Activated naive CD8-positive, alpha-beta T cell treated with anti-CD3 and anti-CD28 coated beads, Interleukin-2, amount 50 U/mL, for 24 hours (primary cell): Measurements from ENCODE around the gene AFF3.

Experiments
- ATAC-seq: fragments of 150-1000 bp; cut with Tn5 transposase; one replicate; pipeline ENCODE4 v1.10.0; 2021
- DNase-seq: peaks from one replicate; pipeline ENCODE4 v3.0.0; 2021
- H3K27ac Mint-ChIP-seq: one replicate; pipeline ENCODE4 v1.8.0; 2021; ENCODE audit warnings: mild to moderate bottlenecking, mixed read lengths
- H3K27me3 Mint-ChIP-seq: one replicate; pipeline ENCODE4 v1.8.0; 2021; ENCODE audit warnings: mixed read lengths
- H3K36me3 Mint-ChIP-seq: one replicate; pipeline ENCODE4 v1.8.0; 2021; ENCODE audit warnings: low read depth, mixed read lengths
- H3K4me1 Mint-ChIP-seq: one replicate; pipeline ENCODE4 v1.8.0; 2021; ENCODE audit warnings: mixed read lengths
- H3K4me3 Mint-ChIP-seq: one replicate; pipeline ENCODE4 v1.8.0; 2021; ENCODE audit warnings: mild to moderate bottlenecking, moderate library complexity, mixed read lengths
- H3K9me3 Mint-ChIP-seq: one replicate; pipeline ENCODE4 v1.8.0; 2021; ENCODE audit warnings: mixed read lengths

Gene AFF3

DNA sequence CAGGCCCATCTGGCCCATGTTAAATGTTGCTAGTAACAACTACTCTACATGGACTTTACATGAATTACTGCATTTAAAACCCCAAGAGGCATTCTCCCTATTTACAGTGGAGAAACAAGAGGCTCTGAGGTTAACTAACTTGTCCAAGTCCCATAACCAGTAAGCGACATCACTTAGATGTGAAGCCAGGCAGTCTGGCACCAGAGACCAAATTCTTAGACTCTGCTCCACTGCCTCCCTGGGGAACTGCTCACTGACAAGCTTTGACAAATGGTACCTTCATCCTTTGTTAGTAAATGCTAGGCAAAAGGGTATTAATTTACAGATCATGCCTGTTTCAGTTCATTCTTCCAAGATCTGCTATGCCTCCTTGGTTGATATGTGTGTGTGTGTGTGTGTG is 124.8 kb downstream of the AFF3 start:
- Mint-ChIP-seq H3K27me3 (no peaks in the 10 kb centered on the region), H3K4me1 (peaks cover 3% of the 10 kb centered on the region), H3K27ac (no peak overlapping the region), H3K9me3 (no peaks in the 10 kb centered on the region), H3K4me3 (no peak overlapping the region), H3K36me3 (no peaks in the 10 kb centered on the region)
- DNase-seq (no peak), ATAC-seq (no peak)

DNA sequence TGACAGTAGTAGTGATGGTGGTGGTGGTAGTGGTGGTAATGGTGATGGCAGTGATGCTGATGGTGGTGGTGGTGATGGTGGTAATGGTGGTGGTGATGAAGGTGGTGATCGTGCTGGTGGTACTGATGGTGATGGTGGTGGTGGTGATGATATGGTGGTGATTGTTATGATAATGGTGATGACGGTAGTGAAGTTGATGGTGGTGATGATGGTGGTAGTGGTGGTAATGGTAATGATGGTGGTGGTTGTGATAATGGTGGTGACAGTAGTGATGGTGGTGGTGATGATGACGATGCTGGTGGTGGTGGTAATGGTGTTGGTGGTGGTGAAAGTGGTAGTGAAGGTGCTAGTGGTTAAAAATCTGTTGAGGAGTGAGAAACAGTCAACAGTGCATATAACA is 125.6 kb downstream of the AFF3 start:
- Mint-ChIP-seq H3K9me3 (no peaks in the 10 kb centered on the region), H3K4me1 (peaks cover 3% of the 10 kb centered on the region), H3K4me3 (no peak overlapping the region), H3K27me3 (no peaks in the 10 kb centered on the region), H3K36me3 (no peaks in the 10 kb centered on the region), H3K27ac (no peak overlapping the region)
- DNase-seq (no peak), ATAC-seq (no peak)

DNA sequence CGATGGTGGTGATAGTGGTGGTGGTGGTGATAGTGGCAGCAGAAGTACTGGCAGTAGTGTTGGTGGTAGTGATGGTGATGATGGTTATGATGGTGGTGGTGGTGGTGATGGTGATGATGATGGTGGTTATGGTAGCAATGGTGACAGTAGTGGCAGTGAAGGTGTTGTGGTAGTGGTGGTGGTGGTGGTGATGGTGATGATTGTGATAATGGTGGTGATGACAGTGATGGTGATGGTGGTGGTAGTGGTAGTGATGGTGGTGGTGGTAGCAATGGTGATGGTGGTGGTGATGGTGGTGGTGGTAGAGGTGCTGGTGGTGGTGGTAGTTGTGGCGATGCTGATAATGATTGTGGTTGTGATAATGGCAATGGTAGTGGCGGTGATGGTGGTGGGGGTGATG is 126.5 kb downstream of the AFF3 start:
- Mint-ChIP-seq H3K27ac (no peak overlapping the region), H3K4me1 (peaks cover 3% of the 10 kb centered on the region), H3K36me3 (no peaks in the 10 kb centered on the region), H3K27me3 (no peaks in the 10 kb centered on the region), H3K4me3 (no peak overlapping the region), H3K9me3 (no peaks in the 10 kb centered on the region)
- DNase-seq (no peak), ATAC-seq (no peak)

DNA sequence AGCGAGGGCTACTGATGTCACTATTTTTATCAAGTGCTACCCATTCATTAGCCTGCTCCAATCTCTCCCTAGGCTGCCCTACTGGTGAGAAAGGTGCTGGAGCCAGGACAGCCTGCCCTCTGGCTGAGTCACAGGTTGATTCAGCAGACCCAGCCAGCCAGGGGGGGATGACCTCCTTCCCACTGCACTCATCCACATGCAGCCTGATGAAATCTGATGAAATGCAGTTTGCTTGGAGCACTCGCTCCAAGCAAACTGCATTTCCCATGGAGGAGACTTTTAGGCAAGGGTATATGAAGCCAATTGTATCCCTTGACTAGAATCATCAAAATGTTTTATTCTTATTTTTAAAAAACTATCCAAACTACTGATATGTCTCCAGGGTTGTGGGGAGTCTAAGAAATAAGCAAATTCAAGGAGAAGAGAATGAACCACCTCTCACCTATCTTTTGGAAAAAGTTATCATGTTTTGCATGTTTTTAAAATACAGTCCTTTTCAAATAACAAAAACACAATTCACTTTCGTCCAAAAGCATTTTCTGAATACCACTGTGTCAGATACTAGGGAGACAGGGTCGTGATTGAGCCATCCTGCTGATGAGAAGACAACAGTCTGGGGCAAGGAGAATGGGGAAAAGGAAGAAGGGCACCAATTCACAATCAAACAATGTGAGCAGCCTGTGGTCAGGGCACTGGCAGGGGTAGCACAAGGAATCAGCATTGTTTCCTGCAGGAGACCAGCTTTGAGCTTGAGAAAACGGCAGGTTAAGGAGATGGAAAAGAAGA is 128.3 kb downstream of the AFF3 start:
- Mint-ChIP-seq H3K36me3 (no peaks in the 10 kb centered on the region), H3K27ac (no peak overlapping the region), H3K27me3 (no peaks in the 10 kb centered on the region), H3K4me1 (peaks cover 2% of the 10 kb centered on the region), H3K4me3 (no peak overlapping the region), H3K9me3 (no peaks in the 10 kb centered on the region)
- ATAC-seq (no peak), DNase-seq (no peak)

DNA sequence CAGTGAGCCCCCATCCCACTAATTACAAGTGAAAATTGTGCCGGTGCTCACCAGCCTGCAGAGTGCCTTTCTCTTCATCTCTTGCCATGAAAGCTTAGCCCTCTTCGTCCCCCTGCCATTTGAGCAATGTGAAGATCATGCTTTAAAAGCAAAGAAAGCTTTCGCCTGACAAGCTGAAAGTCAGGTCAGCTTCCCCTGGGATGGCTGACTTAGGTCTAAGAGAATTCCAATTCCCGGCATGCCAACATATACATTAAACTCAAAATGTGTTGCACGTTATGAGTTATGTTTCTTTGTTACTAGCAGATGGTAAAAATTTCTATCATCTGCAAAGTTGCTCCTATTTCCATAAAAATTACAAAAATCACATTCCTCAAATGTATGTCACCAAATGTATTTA is 129.8 kb downstream of the AFF3 start:
- H3K36me3 Mint-ChIP-seq, result no peaks in the 10 kb centered on the region
- no peaks in the 10 kb centered on the region for H3K9me3 Mint-ChIP-seq
- H3K27ac Mint-ChIP-seq, result no peak overlapping the region
- no peak overlapping the region for H3K4me3 Mint-ChIP-seq
- no peaks in the 10 kb centered on the region for H3K27me3 Mint-ChIP-seq
- ATAC-seq (no peak), DNase-seq (no peak)
- no peaks in the 10 kb centered on the region for H3K4me1 Mint-ChIP-seq

DNA sequence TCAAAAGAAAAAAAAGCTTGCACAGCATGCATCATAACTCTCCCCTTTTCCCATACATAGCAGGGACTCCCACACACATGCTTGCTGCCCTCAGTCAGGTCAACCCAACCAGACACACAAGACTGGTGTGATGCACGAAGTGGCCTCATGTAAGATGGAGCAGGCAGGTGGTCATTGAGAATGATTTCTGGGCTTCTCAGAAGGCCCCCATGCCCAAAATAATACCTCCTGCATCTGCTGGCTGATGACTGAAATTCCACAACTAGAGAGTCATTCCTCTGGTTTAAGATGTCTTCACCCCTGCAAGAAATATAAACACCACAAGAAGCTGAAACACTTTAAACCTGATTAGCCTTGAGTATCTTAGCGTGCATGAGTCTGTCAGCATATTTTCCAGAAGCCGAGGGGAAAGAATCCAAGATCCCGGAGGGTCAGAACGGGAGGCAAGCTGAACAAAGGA is 131.1 kb downstream of the AFF3 start:
- H3K27me3 Mint-ChIP-seq, result no peaks in the 10 kb centered on the region
- H3K9me3 Mint-ChIP-seq, result no peaks in the 10 kb centered on the region
- H3K27ac Mint-ChIP-seq, result no peak overlapping the region
- H3K4me1 Mint-ChIP-seq, result no peaks in the 10 kb centered on the region
- no peak overlapping the region for H3K4me3 Mint-ChIP-seq
- peaks cover 4% of the 10 kb centered on the region for H3K36me3 Mint-ChIP-seq
- DNase-seq, result no peak
- ATAC-seq, result no peak

DNA sequence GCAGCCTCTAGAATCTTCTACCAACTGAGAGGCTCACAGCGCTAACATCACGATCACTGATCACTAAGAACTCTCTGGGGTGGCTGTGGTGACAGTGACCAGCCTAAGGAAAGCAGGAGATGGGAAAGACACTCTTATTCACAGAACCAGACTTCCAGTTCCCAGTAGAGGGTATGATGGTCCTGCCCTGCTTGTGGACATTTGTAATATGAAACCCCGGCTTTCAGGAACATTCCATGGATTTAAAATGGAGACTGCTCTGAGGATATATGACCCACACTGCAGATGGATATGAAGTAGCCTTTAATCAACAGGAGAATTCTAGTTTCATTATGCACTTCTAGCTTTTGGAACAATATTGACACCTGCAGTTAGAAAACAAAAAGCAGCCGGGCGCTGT is 131.8 kb downstream of the AFF3 start:
- Mint-ChIP-seq H3K4me1 (no peaks in the 10 kb centered on the region), H3K36me3 (peaks cover 4% of the 10 kb centered on the region), H3K27me3 (no peaks in the 10 kb centered on the region), H3K4me3 (no peak overlapping the region), H3K27ac (no peak overlapping the region), H3K9me3 (no peaks in the 10 kb centered on the region)
- no peak for DNase-seq
- no peak for ATAC-seq

DNA sequence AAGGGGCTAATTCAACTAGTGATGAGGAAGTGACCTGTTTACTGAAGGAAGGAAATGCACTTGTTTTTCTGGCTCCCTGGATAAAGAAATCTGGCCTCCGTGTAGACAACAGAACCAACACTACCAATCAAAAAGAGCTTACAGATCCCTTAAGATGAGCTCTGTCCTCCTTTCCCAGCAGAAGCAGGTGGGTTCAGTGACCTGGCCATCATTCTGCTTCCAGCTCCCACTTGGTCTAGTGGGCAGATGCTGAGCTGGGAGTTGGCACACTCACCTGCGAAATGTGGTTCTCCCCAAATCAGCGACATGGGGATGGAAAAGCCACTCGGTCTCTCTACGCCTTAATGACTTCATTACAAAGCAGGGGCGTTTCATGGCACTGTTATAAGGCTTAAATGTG is 132.6 kb downstream of the AFF3 start:
- H3K27me3 Mint-ChIP-seq, result no peaks in the 10 kb centered on the region
- ATAC-seq (no peak), DNase-seq (no peak)
- H3K36me3 Mint-ChIP-seq, result peaks cover 4% of the 10 kb centered on the region
- no peaks in the 10 kb centered on the region for H3K4me1 Mint-ChIP-seq
- no peak overlapping the region for H3K4me3 Mint-ChIP-seq
- H3K9me3 Mint-ChIP-seq, result no peaks in the 10 kb centered on the region
- H3K27ac Mint-ChIP-seq, result no peak overlapping the region

DNA sequence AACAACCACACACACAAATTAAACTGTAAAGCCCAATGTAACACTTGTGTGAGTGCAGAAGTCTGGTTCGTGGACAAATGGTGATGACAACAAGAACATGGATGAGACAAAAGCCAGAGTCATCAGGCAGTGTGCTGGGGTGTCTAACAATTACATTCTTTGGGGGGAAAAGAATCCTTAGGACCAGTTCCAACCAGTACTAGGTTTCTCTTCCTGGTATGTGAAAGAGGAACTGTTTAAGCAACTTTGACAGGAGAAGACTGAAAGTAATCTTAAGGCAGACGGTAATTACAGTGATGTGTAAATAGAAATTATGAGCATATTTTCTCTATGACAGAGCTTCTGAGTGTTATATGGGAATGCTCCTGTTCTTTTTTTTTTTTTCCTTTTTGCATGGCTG is 133.4 kb downstream of the AFF3 start:
- no peaks in the 10 kb centered on the region for H3K4me1 Mint-ChIP-seq
- H3K36me3 Mint-ChIP-seq, result peaks cover 4% of the 10 kb centered on the region
- no peaks in the 10 kb centered on the region for H3K27me3 Mint-ChIP-seq
- ATAC-seq (no peak), DNase-seq (no peak)
- H3K27ac Mint-ChIP-seq, result no peak overlapping the region
- H3K4me3 Mint-ChIP-seq, result no peak overlapping the region
- no peaks in the 10 kb centered on the region for H3K9me3 Mint-ChIP-seq

DNA sequence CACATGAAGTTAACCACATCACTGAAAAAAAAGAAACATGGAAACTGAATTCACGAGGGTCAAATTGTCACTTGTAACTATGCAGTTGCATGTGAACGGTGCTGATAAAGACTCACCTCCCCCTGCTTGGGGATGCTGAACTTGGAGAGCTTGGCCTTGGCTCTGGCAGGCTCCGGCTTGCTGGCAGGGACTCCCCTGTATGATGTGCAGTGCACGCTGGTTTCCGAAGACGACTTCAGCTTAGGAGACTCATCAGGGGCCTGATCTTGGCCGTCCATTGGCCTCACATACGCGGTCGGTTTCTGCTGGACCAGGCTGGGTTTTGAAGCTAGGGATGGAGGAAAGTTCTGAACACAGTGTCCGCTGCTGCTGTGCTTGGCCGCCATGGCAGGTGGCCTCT is 135.9 kb downstream of the AFF3 start:
- Mint-ChIP-seq H3K4me1 (no peaks in the 10 kb centered on the region), H3K4me3 (no peak overlapping the region), H3K36me3 (peaks cover 4% of the 10 kb centered on the region), H3K27ac (no peak overlapping the region), H3K27me3 (peaks cover 2% of the 10 kb centered on the region), H3K9me3 (no peaks in the 10 kb centered on the region)
- ATAC-seq, result no peak
- no peak for DNase-seq

DNA sequence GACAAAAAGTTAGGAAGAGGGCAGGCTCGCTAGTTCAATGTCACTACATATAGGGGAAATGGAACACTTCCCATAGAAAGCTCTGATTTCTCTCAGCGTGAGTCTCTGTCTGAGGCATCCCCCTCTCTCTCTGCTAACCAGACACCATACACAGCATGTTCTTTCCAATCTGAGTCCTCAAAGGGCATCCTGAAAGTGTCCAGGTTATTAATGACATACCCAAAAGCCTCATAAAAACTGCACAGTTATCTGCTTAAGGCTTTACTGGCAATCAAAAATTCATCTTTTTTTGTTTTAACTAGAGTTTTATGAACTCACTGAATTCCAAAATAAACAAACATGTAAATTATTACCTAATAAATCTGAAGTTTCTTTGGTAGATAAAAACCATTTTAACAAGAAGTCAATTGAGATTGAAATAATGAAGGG is 137.4 kb downstream of the AFF3 start:
- H3K36me3 Mint-ChIP-seq, result peaks cover 4% of the 10 kb centered on the region
- no peak overlapping the region for H3K4me3 Mint-ChIP-seq
- no peak for DNase-seq
- H3K4me1 Mint-ChIP-seq, result peaks cover 6% of the 10 kb centered on the region
- no peaks in the 10 kb centered on the region for H3K9me3 Mint-ChIP-seq
- H3K27ac Mint-ChIP-seq, result no peak overlapping the region
- ATAC-seq, result no peak
- H3K27me3 Mint-ChIP-seq, result peaks cover 2% of the 10 kb centered on the region

DNA sequence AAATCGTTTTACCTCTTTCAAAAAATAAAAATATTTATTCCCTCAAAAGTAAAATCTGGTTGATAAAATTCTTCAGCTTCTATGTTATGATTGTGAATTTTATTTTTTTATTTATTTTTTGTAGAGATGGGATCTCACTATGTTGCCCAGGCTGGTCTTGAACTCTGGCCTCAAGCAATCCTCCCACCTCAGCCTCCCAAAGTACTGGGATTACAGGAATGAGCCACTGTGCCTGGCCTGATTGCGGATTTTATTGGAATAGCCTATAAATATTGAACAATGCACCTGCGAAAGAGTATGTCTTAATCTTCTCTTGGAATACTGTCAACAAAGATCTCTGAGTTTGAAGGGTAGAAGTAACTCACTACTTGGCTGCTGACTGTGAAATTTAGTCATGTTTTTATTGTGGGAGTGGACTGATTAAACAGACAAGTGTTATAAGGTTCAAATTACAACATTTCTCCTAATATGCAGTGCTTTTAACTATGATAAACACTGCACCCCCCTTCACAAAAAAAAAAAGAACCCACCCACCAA is 138.0 kb downstream of the AFF3 start:
- DNase-seq, result no peak
- Mint-ChIP-seq H3K4me3 (no peak overlapping the region), H3K27me3 (peaks cover 2% of the 10 kb centered on the region), H3K9me3 (no peaks in the 10 kb centered on the region), H3K36me3 (peaks cover 4% of the 10 kb centered on the region), H3K4me1 (peaks cover 6% of the 10 kb centered on the region), H3K27ac (no peak overlapping the region)
- ATAC-seq, result no peak

DNA sequence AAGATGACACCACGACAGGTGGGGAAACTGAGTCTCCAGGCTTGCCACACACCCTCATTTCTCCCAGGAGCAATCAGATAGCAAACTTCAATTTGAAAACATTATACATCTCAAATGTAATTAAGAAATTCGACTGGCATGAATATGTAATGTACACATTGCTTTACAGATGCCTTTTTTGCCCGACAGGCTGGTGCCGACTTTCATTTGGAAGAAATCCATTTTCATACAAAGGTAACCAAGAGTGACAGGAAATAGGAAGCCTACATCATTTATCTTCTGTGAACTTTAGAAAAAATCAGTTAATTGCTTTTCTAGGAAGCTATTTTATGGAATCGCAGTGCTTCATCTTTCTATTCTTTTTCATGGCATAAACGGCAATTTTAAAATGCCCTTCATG is 140.3 kb downstream of the AFF3 start:
- no peak overlapping the region for H3K4me3 Mint-ChIP-seq
- no peak overlapping the region for H3K27ac Mint-ChIP-seq
- H3K36me3 Mint-ChIP-seq, result peaks cover 1% of the 10 kb centered on the region
- no peaks in the 10 kb centered on the region for H3K9me3 Mint-ChIP-seq
- ATAC-seq, result no peak
- H3K4me1 Mint-ChIP-seq, result peaks cover 6% of the 10 kb centered on the region
- H3K27me3 Mint-ChIP-seq, result peaks cover 2% of the 10 kb centered on the region
- DNase-seq, result no peak

DNA sequence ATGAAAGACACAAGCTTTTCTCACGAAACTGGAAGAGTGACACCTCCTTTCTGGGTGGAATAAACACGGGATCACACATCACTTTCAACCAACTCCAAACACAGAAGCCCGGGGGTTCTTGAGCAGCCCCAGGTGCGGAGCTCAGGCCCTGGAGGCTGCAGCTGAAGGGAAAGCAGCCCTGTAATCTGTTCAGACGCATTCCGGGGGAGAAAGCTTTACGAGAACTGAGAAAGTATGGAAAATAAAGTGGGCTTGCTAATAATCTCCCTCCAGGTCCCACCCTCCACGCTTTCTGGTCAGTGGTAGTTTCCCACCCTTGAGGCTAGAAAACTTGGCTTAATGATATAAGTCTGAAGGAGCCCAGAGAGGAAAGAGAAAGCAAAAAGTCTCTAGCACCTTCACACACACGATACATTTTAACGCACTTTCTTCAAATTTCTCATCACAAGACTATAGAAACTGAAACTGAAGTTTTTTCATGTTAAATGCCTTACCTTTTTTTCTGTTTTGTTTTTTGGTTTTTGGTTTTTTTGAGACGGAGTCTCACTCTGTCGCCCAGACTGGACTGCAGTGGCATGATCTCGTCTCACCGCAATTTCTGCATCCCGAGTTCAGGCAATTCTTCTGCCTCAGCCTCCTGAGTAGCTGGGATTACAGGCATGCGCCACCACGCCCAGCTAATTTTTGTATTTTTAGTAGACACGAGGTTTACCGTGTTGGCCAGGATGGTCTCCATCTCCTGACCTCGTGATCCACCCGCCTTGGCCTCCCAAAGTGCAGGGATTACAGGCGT is 141.3 kb downstream of the AFF3 start:
- Mint-ChIP-seq H3K9me3 (no peaks in the 10 kb centered on the region), H3K4me1 (peaks cover 6% of the 10 kb centered on the region), H3K27me3 (peaks cover 2% of the 10 kb centered on the region), H3K27ac (no peak overlapping the region), H3K4me3 (no peak overlapping the region), H3K36me3 (no peaks in the 10 kb centered on the region)
- ATAC-seq, result no peak
- DNase-seq, result no peak
